K562 (cell line): ENCODE data around the gene DNAH8. TPM values are rescaled to one million over a fixed set of nuclear protein-coding genes. Genes with fewer than 3 reads are reported as not detected.
A peak's percentile ranks its signal among the peaks of the same experiment; 100 is the strongest.

ENCODE experiments used
- DPF2 ChIP-seq: fragments of 450-650 bp; IDR thresholded peaks from 2 replicates; pipeline ENCODE4 v1.6.1; 2016
- HMGXB4 ChIP-seq: sonication (generic); formaldehyde crosslinking; IDR thresholded peaks from 2 replicates; pipeline ENCODE4 v1.8.1; 2023; ENCODE audit warnings: mild to moderate bottlenecking, missing genetic modification reagents
- KAT2B ChIP-seq: IDR thresholded peaks from one replicate; pipeline ENCODE4 v1.6.1; 2012; ENCODE audit warnings: low read depth, mild to moderate bottlenecking, control low read depth, inconsistent platforms, low read length, moderate library complexity
- KDM1A ChIP-seq, 2 experiments: fragments of 450-650 bp; IDR thresholded peaks; 2 replicates each; pipeline ENCODE4 v1.6.1; 2016; ENCODE audit warnings: mild to moderate bottlenecking in 2 of 2
- L3MBTL2 ChIP-seq: fragments of 450-650 bp; IDR thresholded peaks from 2 replicates; pipeline ENCODE4 v1.6.1; 2016; ENCODE audit warnings: mild to moderate bottlenecking, moderate library complexity
- LARP7 ChIP-seq: fragments of 450-650 bp; IDR thresholded peaks from 2 replicates; pipeline ENCODE4 v1.6.1; 2016
- MYBL2 ChIP-seq, 2 experiments: fragments of 450-650 bp in 1 of 2; sonication (generic) in 1 of 2; formaldehyde crosslinking in 1 of 2; IDR thresholded peaks; 2 replicates each; pipeline versions ENCODE4 v1.6.1 to v1.8.1; 2017 to 2022; ENCODE audit warnings: borderline replicate concordance in 1 of 2, inconsistent platforms in 1 of 2, low read depth in 1 of 2, mild to moderate bottlenecking in 1 of 2, missing genetic modification reagents in 1 of 2, moderate library complexity in 1 of 2
- NCOR1 ChIP-seq: fragments of 450-650 bp; IDR thresholded peaks from 2 replicates; pipeline ENCODE4 v1.6.1; 2016; ENCODE audit warnings: mild to moderate bottlenecking, moderate library complexity
- NR0B1 ChIP-seq: fragments of 450-650 bp; IDR thresholded peaks from one replicate; pipeline ENCODE4 v1.6.1; 2018; ENCODE audit warnings: mild to moderate bottlenecking, moderate library complexity; ENCODE audit not compliant: partially characterized antibody
- POLR2A ChIP-seq: fragments of 450-650 bp; conservative IDR thresholded peaks from 2 replicates; pipeline ENCODE4 v1.6.1; 2016
- RBFOX2 ChIP-seq: fragments of 200-400 bp; formaldehyde crosslinking; IDR thresholded peaks from 2 replicates; pipeline ENCODE4 v1.6.1; 2017; ENCODE audit warnings: low read depth, mild to moderate bottlenecking, low read length, moderate library complexity
- TRIM25 ChIP-seq: fragments of 450-650 bp; IDR thresholded peaks from 2 replicates; pipeline ENCODE4 v1.7.0; 2016; ENCODE audit warnings: borderline replicate concordance
- ZC3H8 ChIP-seq: fragments of 450-650 bp; IDR thresholded peaks from 2 replicates; pipeline ENCODE4 v1.6.1; 2017
- ZNF124 ChIP-seq: sonication (generic); formaldehyde crosslinking; IDR thresholded peaks from 2 replicates; pipeline ENCODE4 v1.8.1; 2022; ENCODE audit warnings: missing genetic modification reagents
- ZNF318 ChIP-seq, 2 experiments: fragments of 450-650 bp; IDR thresholded peaks; 2 replicates each; pipeline ENCODE4 v1.6.1; 2016; ENCODE audit warnings: mild to moderate bottlenecking in 2 of 2, borderline replicate concordance in 1 of 2, low read depth in 1 of 2, moderate library complexity in 1 of 2
- ZNF668 ChIP-seq: fragments of 250-450 bp; sonication (Bioruptor Pico); IDR thresholded peaks from 2 replicates; pipeline ENCODE4 v1.8.0; 2022; ENCODE audit warnings: mild to moderate bottlenecking, inconsistent platforms
- ZNF766 ChIP-seq: fragments of 200-800 bp; sonication (Bioruptor generic); conservative IDR thresholded peaks from 2 replicates; pipeline ENCODE4 v1.6.1; 2016; ENCODE audit warnings: missing genetic modification characterization, missing compliant biosample characterization
- ZNF780A ChIP-seq: fragments of 250-450 bp; sonication (Bioruptor Pico); IDR thresholded peaks from 2 replicates; pipeline ENCODE4 v1.5.0; 2021; ENCODE audit warnings: mild to moderate bottlenecking
- polyA plus RNA-seq, 8 experiments: library from polyadenylated mRNA; depleted of rRNA in 4 of 8; stranded (reverse) in 5 of 8; unstranded in 3 of 8; fragments of >200 nt; fragmentation: Nextera tagmentation in 2 of 8; fragmentation: Illumina TruSeq in 1 of 8; extraction: Ambion mirVana in 2 of 8; extraction: Trizol in 1 of 8; gene quantifications; 2 replicates each; pipeline versions ENCODE4 v1.2.1 to v1.2.3, GENCODE V29; 2011 to 2014; ENCODE audit warnings: inconsistent platforms in 1 of 8, missing spikeins in 1 of 8
- total RNA-seq, 7 experiments: library from RNA; depleted of rRNA in 6 of 7; stranded (reverse); fragments of >200 nt in 6 of 7; fragmentation: Illumina TruSeq in 2 of 7; extraction: Trizol in 2 of 7; gene quantifications; 2 replicates each; pipeline versions ENCODE4 v1.2.1 to v1.2.3, GENCODE V29; 2011 to 2021; ENCODE audit warnings: low replicate concordance in 1 of 7

Gene DNAH8
- total and polyA plus RNA-seq, 9 of the 15 experiments (the other 6 are each of a cell fraction or from before 2014, with no cell fraction given), result 1.2 to 4.2 (median 2.9) TPM

- no peak for TF ChIP-seq TRIM25
- peak; percentile 88 to 94 for TF ChIP-seq KDM1A (IDR thresholded peaks at IDR 0.05)
- no peak for TF ChIP-seq RBFOX2
- TF ChIP-seq POLR2A, result no peak
- TF ChIP-seq NR0B1, result no peak
- no peak for TF ChIP-seq ZNF780A (CRISPR knock-in tag)
- TF ChIP-seq ZC3H8, result no peak
- TF ChIP-seq ZNF124 (CRISPR knock-in tag), result no peak
- TF ChIP-seq L3MBTL2, result no peak
- no peak for TF ChIP-seq ZNF668
- TF ChIP-seq MYBL2 (IDR thresholded peaks at IDR 0.05; ENCODE audit: low read depth), result no peak
- no peak for TF ChIP-seq MYBL2 (CRISPR knock-in tag; IDR thresholded peaks at IDR 0.05; ENCODE audit: borderline replicate concordance)
- no peak for TF ChIP-seq KAT2B
- peak; percentile 86 for TF ChIP-seq ZNF766 (CRISPR knock-in tag)
- TF ChIP-seq ZNF318 (IDR thresholded peaks at IDR 0.05; ENCODE audit: borderline replicate concordance in 1 of 2, low read depth in 1 of 2), result no peak
- TF ChIP-seq NCOR1, result peak; percentile 96
- no peak for TF ChIP-seq LARP7
- TF ChIP-seq DPF2, result peak; percentile 97
- TF ChIP-seq HMGXB4 (CRISPR knock-in tag), result no peak
Observed at GRCh38 chr6:39007575-39007974, 292.5 kb downstream of the DNAH8 start (continued).
